ENCODE measurements around the gene SLC23A1. TPM values are rescaled to one million over a fixed set of nuclear protein-coding genes. Genes with fewer than 3 reads are reported as not detected.

SLC23A1 gene
- total and polyA plus RNA-seq, 4 donors, result 10.0 to 18.0 (median 17.4) TPM

DNA sequence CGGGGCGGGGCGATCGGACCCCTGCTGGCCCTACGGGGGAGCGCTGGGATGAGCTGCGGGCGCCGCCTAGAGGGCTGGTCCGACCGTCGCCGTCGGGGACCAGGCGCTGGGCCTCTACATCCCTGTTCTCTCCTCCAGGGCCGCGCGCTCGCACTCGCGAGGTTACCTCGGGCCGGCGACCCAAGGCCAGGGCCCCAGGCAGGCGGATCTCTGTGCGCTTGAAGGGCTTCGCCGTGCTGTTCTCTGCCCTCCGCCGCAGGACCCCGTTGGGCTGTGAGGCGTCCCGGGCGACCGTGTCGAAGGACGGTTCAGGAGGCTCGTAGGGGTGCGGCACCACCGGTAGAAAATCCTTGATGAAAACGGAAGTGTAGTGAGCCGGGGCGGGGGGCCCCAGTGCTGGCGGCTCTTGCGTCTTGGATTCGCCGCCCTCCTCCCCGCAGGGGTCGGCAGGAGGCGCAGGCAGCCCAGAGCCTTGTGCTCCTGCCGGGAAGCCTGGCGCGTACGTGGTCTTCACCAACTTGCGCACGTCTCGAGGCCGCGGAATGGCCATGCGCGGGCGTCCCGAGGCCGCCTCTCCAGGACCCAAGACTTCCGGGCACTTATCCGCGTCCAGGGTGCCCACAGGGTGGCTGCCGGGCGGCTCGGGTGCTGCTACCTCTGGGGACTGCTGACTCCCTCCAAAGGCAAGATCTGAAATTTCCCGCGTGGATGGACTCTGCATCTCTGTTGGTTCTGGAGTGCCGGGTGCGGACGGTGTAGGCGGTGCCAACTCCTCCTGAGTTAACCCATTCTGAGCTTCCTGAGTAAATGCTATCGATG is 9.8 kb upstream of the SLC23A1 start:
- 6% methylated on average over 77 of the region's 77 CpGs for WGBS
- Histone ChIP-seq H3K4me1 (ENCODE audit: control insufficient read depth in 4 of 4, insufficient read depth in 4 of 4, low read length in 3 of 4) (peaks cover 9 to 19% (median 17%) of the 10 kb centered on the region in 4 donors), H3K4me3 (ENCODE audit: low read depth in 1 of 3, low read length in 3 of 3) (peak overlapping the region in 2 of 3 donors; percentile 53 to 59), H3K36me3 (ENCODE audit: control insufficient read depth in 4 of 4, insufficient read depth in 3 of 4, low read depth in 1 of 4, low read length in 3 of 4) (peaks cover 0 to 1% (median 0%) of the 10 kb centered on the region in 4 donors), H3K9ac (ENCODE audit: low read depth in 1 of 2, low read length in 2 of 2) (no peak overlapping the region), H3K27ac (ENCODE audit: low read depth in 1 of 2, low read length in 2 of 2) (no peak overlapping the region), H3K9me3 (ENCODE audit: control insufficient read depth in 4 of 4, low read length in 3 of 4) (no peaks in the 10 kb centered on the region), H3K27me3 (ENCODE audit: control insufficient read depth in 4 of 4, insufficient read depth in 4 of 4, low read length in 3 of 4) (peaks cover 0 to 3% (median 0%) of the 10 kb centered on the region in 4 donors)
- TF ChIP-seq HNF4G (IDR thresholded peaks at IDR 0.05) (no peak), RAD21 (IDR thresholded peaks at IDR 0.05) (peak; percentile 44 to 58), RXRA (IDR thresholded peaks at IDR 0.05) (no peak), HNF4A (conservative IDR thresholded peaks at IDR 0.05) (no peak)
- TF ChIP-seq, protein P1, sequence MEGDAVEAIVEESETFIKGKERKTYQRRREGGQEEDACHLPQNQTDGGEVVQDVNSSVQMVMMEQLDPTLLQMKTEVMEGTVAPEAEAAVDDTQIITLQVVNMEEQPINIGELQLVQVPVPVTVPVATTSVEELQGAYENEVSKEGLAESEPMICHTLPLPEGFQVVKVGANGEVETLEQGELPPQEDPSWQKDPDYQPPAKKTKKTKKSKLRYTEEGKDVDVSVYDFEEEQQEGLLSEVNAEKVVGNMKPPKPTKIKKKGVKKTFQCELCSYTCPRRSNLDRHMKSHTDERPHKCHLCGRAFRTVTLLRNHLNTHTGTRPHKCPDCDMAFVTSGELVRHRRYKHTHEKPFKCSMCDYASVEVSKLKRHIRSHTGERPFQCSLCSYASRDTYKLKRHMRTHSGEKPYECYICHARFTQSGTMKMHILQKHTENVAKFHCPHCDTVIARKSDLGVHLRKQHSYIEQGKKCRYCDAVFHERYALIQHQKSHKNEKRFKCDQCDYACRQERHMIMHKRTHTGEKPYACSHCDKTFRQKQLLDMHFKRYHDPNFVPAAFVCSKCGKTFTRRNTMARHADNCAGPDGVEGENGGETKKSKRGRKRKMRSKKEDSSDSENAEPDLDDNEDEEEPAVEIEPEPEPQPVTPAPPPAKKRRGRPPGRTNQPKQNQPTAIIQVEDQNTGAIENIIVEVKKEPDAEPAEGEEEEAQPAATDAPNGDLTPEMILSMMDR (IDR thresholded peaks at IDR 0.05; ENCODE audit: low read depth, low read length, missing input control), result peak; percentile 48
- peak; percentile 55 for DNase-seq (ENCODE audit: low spot score)

DNA sequence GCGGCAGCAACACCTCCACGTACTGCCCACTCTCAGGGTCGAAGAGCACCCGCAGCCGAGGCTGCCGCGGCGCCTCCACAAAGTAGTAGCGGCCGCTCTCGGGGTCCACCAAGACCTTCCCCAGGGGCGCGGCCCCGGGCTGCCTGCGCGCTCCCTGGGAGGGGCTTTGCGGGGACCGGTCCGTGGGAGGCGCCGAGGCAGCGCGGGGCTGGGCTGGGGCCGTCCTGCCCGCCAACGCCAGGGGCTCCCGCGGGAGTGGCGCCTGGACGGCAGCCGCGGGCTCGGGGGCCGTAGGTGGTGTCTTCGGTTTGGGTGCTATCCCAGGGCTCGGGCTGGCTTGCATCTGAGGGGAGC is 9.2 kb upstream of the SLC23A1 start:
- Histone ChIP-seq H3K4me3 (ENCODE audit: low read depth in 1 of 3, low read length in 3 of 3) (peak overlapping the region in 1 of 3 donors; percentile 13), H3K36me3 (ENCODE audit: control insufficient read depth in 4 of 4, insufficient read depth in 3 of 4, low read depth in 1 of 4, low read length in 3 of 4) (peaks cover 0 to 1% (median 0%) of the 10 kb centered on the region in 4 donors), H3K9ac (ENCODE audit: low read depth in 1 of 2, low read length in 2 of 2) (no peak overlapping the region), H3K27me3 (ENCODE audit: control insufficient read depth in 4 of 4, insufficient read depth in 4 of 4, low read length in 3 of 4) (peaks cover 0 to 3% (median 0%) of the 10 kb centered on the region in 4 donors), H3K4me1 (ENCODE audit: control insufficient read depth in 4 of 4, insufficient read depth in 4 of 4, low read length in 3 of 4) (peaks cover 9 to 19% (median 17%) of the 10 kb centered on the region in 4 donors), H3K9me3 (ENCODE audit: control insufficient read depth in 4 of 4, low read length in 3 of 4) (no peaks in the 10 kb centered on the region), H3K27ac (ENCODE audit: low read depth in 1 of 2, low read length in 2 of 2) (no peak overlapping the region)
- no peak for DNase-seq (ENCODE audit: low spot score)
- WGBS, result 23% methylated on average over 36 of the region's 36 CpGs
- TF ChIP-seq, protein P2, sequence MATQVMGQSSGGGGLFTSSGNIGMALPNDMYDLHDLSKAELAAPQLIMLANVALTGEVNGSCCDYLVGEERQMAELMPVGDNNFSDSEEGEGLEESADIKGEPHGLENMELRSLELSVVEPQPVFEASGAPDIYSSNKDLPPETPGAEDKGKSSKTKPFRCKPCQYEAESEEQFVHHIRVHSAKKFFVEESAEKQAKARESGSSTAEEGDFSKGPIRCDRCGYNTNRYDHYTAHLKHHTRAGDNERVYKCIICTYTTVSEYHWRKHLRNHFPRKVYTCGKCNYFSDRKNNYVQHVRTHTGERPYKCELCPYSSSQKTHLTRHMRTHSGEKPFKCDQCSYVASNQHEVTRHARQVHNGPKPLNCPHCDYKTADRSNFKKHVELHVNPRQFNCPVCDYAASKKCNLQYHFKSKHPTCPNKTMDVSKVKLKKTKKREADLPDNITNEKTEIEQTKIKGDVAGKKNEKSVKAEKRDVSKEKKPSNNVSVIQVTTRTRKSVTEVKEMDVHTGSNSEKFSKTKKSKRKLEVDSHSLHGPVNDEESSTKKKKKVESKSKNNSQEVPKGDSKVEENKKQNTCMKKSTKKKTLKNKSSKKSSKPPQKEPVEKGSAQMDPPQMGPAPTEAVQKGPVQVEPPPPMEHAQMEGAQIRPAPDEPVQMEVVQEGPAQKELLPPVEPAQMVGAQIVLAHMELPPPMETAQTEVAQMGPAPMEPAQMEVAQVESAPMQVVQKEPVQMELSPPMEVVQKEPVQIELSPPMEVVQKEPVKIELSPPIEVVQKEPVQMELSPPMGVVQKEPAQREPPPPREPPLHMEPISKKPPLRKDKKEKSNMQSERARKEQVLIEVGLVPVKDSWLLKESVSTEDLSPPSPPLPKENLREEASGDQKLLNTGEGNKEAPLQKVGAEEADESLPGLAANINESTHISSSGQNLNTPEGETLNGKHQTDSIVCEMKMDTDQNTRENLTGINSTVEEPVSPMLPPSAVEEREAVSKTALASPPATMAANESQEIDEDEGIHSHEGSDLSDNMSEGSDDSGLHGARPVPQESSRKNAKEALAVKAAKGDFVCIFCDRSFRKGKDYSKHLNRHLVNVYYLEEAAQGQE (IDR thresholded peaks at IDR 0.05), result no peak
- TF ChIP-seq, protein P3, sequence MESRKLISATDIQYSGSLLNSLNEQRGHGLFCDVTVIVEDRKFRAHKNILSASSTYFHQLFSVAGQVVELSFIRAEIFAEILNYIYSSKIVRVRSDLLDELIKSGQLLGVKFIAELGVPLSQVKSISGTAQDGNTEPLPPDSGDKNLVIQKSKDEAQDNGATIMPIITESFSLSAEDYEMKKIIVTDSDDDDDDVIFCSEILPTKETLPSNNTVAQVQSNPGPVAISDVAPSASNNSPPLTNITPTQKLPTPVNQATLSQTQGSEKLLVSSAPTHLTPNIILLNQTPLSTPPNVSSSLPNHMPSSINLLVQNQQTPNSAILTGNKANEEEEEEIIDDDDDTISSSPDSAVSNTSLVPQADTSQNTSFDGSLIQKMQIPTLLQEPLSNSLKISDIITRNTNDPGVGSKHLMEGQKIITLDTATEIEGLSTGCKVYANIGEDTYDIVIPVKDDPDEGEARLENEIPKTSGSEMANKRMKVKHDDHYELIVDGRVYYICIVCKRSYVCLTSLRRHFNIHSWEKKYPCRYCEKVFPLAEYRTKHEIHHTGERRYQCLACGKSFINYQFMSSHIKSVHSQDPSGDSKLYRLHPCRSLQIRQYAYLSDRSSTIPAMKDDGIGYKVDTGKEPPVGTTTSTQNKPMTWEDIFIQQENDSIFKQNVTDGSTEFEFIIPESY (IDR thresholded peaks at IDR 0.05), result no peak
- no peak for TF ChIP-seq TAF1 (conservative IDR thresholded peaks at IDR 0.05)
- no peak for TF ChIP-seq NR2F2 (IDR thresholded peaks at IDR 0.05)
- TF ChIP-seq RXRA (IDR thresholded peaks at IDR 0.05), result no peak
- no peak for TF ChIP-seq JUND (IDR thresholded peaks at IDR 0.05)
- TF ChIP-seq, protein P1 (IDR thresholded peaks at IDR 0.05; ENCODE audit: low read depth, low read length, missing input control), result no peak
- TF ChIP-seq, protein P4, sequence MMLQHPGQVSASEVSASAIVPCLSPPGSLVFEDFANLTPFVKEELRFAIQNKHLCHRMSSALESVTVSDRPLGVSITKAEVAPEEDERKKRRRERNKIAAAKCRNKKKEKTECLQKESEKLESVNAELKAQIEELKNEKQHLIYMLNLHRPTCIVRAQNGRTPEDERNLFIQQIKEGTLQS (IDR thresholded peaks at IDR 0.05), result no peak
- no peak for TF ChIP-seq EGR1 (IDR thresholded peaks at IDR 0.05; ENCODE audit: low read depth in 2 of 2)
- TF ChIP-seq YY1 (IDR thresholded peaks at IDR 0.05), result no peak

Data from liver (tissue), 9 donors.